Heart right ventricle (tissue), 16 donors: ENCODE data around the gene TGFBR3L. TPM values are rescaled to one million over a fixed set of nuclear protein-coding genes. Genes with fewer than 3 reads are reported as not detected.
"Not testable (repeated sequence)": the region's sequence is repeated elsewhere in the genome, so short reads cannot be mapped to it uniquely, and the experiment has no call there.

Experiments
- ATAC-seq, 8 donors: fragments of 200-7000 bp; cut with Tn5 transposase; one replicate each; pipeline ENCODE4 v1.9.1; 2020; ENCODE audit warnings: mild to moderate bottlenecking in 8 of 8, moderate library complexity in 8 of 8, moderate number of reproducible peaks in 1 of 8
- DNase-seq, 2 donors: peaks; one replicate each; pipeline ENCODE4 v3.0.0-alpha.2; 2020
- H3K27ac ChIP-seq, 10 donors: fragments of 200-600 bp; sonication (generic) in 2 of 10; one replicate each; pipeline versions ENCODE4 v1.5.0 to v1.8.0; 2020 to 2022; ENCODE audit warnings: mild to moderate bottlenecking in 3 of 10
- H3K27me3 ChIP-seq, 7 donors: fragments of 200-600 bp; one replicate each; pipeline ENCODE4 v1.8.0; 2021 to 2022; ENCODE audit warnings: mild to moderate bottlenecking in 2 of 7
- H3K36me3 ChIP-seq, 9 donors: fragments of 200-600 bp; sonication (generic) in 1 of 9; one replicate each; pipeline versions ENCODE4 v1.5.0 to v1.8.0; 2020 to 2022; ENCODE audit warnings: mild to moderate bottlenecking in 2 of 9
- H3K4me1 ChIP-seq, 9 donors: fragments of 200-600 bp; sonication (generic) in 1 of 9; one replicate each; pipeline versions ENCODE4 v1.5.0 to v1.8.0; 2020 to 2022; ENCODE audit warnings: mild to moderate bottlenecking in 4 of 9
- H3K4me3 ChIP-seq, 10 donors: fragments of 200-600 bp; sonication (generic) in 2 of 10; one replicate each; pipeline versions ENCODE4 v1.5.0 to v1.8.0; 2020 to 2022; ENCODE audit warnings: mild to moderate bottlenecking in 7 of 10, moderate library complexity in 2 of 10
- H3K9me3 ChIP-seq, 11 donors: fragments of 200-600 bp in 10 of 11; sonication (generic) in 2 of 11; one replicate each; pipeline versions ENCODE4 v1.5.0 to v1.8.0; 2013 to 2022; ENCODE audit warnings: mild to moderate bottlenecking in 2 of 11, control low read depth in 1 of 11, moderate library complexity in 1 of 11
- WGBS, 2 donors: extraction: QIAGEN DNeasy Blood & Tissue Kit; methylation state at CpG; one replicate each; pipeline ENCODE4 v1.1.7; 2013; ENCODE audit warnings: inconsistent platforms in 1 of 2; 5-methylcytosine and 5-hydroxymethylcytosine counted together
- intact Hi-C, 10 donors: fragments of 100-400 bp; cut with DNase I; formaldehyde crosslinking; loops; one replicate each; pipeline versions ENCODE4 v1.11.1 to v1.14.2; 2022
- polyA plus RNA-seq, 2 donors: library from polyadenylated mRNA; stranded (reverse); fragments of 200-250 nt; gene quantifications; one replicate each; pipeline ENCODE4 v1.2.3, GENCODE V29; 2013
- total RNA-seq, 10 donors: library from RNA; stranded (reverse); fragmentation: NEBNext Ultra II Directional in 3 of 10; extraction: Animal tissue kit (Norgen Biotek cat#: 25700) in 3 of 10; gene quantifications; one replicate each; pipeline versions ENCODE4 v1.2.1 to v1.2.4, GENCODE V29; 2021 to 2023
- TF ChIP-seq, protein P1 (sequence below), 9 donors: fragments of 200-600 bp; sonication (generic) in 2 of 9; IDR thresholded peaks; one replicate each; pipeline versions ENCODE4 v1.5.0 to v1.8.0; 2021 to 2022; ENCODE audit warnings: antibody characterized with exemption in 9 of 9, mild to moderate bottlenecking in 5 of 9, moderate library complexity in 1 of 9
- donor health status: Arrhythmogenic right ventricular cardiomyopathy.
- donor health status: ischemic (EF 13 %, LVEDD 7.1; RV severe dilation, severe dysfunction).
- donor health status: healthy with polysubstance abuse.
- donor health status: DM: no; HTN: yes; CAD: no.
- donor health status: DM: no; HTN: no; CAD: no.
- donor health status: ischemic (EF 25% LVEDD 6.9; RV normal size, moderate dysfunction).
- donor health status: ischemic (EF 25% LVEDD 5.7; RV mildly dilated, moderate dysfunction).
- donor health status: healthy.
- donor health status: DM: yes; HTN: yes; CAD: no.
- donor health status: Ischemic cardiomyopathy.
- donor health status: ischemic (EF 35%, LVEDD 5.7; RV mildly dilated, moderate dysfunction).
- donor health status: nonischemic (EF 11% LVEDD 7.7; RV severe dilation, severe dysfunction).
- donor health status: DM: yes; HTN: yes; CAD: no.
- donor health status: PGD.
- donor health status: ischemic (EF 29% LVEDD 5.4; RV normal size, mild dysfunction).
- donor health status: nonischemic (EF 23%, LVEDD 6.1; RV moderate dilation, normal function).

TGFBR3L gene
- total and polyA plus RNA-seq, 12 donors: 1.1 to 11.6 (median 4.1) TPM

DNA sequence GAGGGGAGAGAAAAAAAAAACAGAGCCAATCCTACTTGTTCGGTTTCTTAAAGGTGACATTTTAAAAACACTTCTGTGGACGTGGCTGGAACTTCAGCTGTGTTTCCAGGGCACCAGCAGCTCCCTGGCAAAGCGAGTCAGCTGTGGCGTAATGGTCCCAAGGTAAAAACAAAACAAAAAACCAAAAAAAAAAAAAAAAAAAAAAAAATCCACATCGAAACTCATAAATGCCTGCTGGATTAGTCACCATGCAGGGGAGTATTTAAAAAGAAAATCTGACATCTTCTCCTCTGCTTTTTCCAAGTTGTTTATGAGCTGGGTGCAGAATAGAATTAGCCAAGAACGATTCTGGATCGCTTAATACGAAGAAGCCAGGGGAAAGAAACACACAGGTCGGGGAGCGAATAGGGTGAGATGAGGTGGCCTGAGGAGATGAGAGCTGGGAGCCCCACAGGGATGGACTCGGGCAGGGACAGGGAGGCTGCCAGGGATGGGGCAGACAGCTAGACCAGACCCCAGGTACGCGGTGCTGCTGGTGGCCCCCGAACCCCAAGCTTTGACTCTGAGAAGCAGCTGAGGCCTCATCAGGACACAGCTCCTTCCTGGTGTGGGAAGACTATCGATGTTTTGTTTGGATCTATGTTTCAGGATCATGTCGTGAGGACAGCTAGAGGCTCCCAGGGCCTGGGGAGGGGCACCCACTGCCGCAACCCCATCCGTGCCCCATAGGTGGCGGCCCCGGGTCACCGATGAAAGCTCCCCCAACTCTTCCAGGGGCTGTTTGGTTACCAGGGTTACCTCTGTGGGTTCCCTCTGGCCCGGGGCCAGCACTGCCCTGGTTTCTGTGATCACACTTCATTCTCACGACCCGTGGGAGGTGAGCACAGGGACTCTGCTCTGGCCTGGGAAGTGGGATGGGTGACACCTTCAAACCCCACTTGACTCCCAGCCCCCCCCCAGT, 14.4 kb downstream of the TGFBR3L start:
- H3K27me3 ChIP-seq: peaks cover 0 to 8% (median 0%) of the 10 kb centered on the region in 7 donors
- no peak for DNase-seq
- ATAC-seq: peak in 1 of 8 donors; percentile 8
- intact Hi-C loops: loop anchor here in 4 of 10 donors (5.0 to 10.0 kb wide), 2 partner anchors 74 to 77 kb away; no protein-coding TSS in a partner anchor
- H3K9me3 ChIP-seq: no peaks in the 10 kb centered on the region
- peaks cover 9 to 50% (median 32%) of the 10 kb centered on the region in 9 donors for H3K4me1 ChIP-seq
- 61% methylated on average over 23 to 24 of the region's 24 CpGs for WGBS, 2 donors
- peak overlapping the region in 9 of 10 donors; percentile 29 to 69 (median 56) for H3K27ac ChIP-seq
- no peak overlapping the region for H3K4me3 ChIP-seq
- TF ChIP-seq, protein P1, sequence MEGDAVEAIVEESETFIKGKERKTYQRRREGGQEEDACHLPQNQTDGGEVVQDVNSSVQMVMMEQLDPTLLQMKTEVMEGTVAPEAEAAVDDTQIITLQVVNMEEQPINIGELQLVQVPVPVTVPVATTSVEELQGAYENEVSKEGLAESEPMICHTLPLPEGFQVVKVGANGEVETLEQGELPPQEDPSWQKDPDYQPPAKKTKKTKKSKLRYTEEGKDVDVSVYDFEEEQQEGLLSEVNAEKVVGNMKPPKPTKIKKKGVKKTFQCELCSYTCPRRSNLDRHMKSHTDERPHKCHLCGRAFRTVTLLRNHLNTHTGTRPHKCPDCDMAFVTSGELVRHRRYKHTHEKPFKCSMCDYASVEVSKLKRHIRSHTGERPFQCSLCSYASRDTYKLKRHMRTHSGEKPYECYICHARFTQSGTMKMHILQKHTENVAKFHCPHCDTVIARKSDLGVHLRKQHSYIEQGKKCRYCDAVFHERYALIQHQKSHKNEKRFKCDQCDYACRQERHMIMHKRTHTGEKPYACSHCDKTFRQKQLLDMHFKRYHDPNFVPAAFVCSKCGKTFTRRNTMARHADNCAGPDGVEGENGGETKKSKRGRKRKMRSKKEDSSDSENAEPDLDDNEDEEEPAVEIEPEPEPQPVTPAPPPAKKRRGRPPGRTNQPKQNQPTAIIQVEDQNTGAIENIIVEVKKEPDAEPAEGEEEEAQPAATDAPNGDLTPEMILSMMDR (IDR thresholded peaks at IDR 0.05): peak in 6 of 9 donors; percentile 4 to 39 (median 24)
- H3K36me3 ChIP-seq: peaks cover 17 to 48% (median 39%) of the 10 kb centered on the region in 9 donors

DNA sequence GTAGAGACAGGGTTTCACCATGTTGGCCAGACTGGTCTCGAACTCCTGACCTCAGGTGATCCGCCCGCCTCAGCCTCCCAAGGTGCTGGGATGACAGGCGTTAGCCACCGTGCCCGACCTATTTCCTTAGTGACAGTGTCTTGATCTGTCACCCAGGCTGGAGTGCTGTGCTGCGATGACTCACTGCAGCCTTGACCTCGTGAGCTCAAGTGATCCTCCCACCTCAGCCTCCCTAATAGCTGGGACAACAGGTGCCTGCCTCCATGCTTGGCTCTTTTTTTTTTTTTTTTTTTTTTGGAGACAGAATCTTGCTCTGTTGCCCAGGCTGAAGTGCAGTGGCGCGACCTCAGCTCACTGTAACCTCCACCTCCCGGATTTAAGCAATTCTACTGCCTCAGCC, 15.4 kb downstream of the TGFBR3L start:
- H3K27ac ChIP-seq, intact Hi-C loops, H3K4me3 ChIP-seq, H3K9me3 ChIP-seq, ATAC-seq, DNase-seq, H3K27me3 ChIP-seq: not testable (repeated sequence)
- Histone ChIP-seq H3K36me3 (peaks cover 17 to 58% (median 47%) of the 10 kb centered on the region in 9 donors), H3K4me1 (peaks cover 9 to 42% (median 28%) of the 10 kb centered on the region in 9 donors)
- 92% methylated on average over 10 to 11 of the region's 11 CpGs for WGBS, 2 donors

DNA sequence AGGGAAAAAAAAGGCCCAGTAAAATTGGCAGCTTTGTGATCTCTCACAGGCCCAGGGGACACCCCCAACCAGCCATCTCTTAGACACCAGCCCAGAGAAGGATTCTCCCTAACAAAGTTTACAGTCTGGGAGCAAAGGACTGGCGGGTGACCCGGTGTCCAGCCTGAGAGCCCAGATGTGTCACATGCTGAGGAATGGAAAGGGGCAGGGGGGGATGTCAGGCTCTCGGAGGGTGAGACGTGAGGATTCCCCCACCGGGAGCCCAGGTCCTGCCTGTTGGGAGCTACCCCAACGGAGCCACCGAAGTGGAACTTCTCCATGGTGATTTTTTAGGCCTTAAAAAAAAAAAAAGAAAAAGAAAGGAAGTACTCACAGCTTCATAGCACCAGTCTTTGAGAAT, 16.1 kb downstream of the TGFBR3L start:
- Histone ChIP-seq H3K27ac (peak overlapping the region in 2 of 10 donors; percentile 35 to 50), H3K4me1 (peaks cover 9 to 38% (median 28%) of the 10 kb centered on the region in 9 donors), H3K36me3 (peaks cover 17 to 66% (median 53%) of the 10 kb centered on the region in 9 donors), H3K4me3 (no peak overlapping the region), H3K9me3 (no peaks in the 10 kb centered on the region), H3K27me3 (no peaks in the 10 kb centered on the region)
- ATAC-seq: no peak
- intact Hi-C loops: no loop called here
- WGBS, 2 donors: 77 to 81% methylated on average over 7 of the region's 7 CpGs
- TF ChIP-seq, protein P1 (IDR thresholded peaks at IDR 0.05): no peak
- no peak for DNase-seq

DNA sequence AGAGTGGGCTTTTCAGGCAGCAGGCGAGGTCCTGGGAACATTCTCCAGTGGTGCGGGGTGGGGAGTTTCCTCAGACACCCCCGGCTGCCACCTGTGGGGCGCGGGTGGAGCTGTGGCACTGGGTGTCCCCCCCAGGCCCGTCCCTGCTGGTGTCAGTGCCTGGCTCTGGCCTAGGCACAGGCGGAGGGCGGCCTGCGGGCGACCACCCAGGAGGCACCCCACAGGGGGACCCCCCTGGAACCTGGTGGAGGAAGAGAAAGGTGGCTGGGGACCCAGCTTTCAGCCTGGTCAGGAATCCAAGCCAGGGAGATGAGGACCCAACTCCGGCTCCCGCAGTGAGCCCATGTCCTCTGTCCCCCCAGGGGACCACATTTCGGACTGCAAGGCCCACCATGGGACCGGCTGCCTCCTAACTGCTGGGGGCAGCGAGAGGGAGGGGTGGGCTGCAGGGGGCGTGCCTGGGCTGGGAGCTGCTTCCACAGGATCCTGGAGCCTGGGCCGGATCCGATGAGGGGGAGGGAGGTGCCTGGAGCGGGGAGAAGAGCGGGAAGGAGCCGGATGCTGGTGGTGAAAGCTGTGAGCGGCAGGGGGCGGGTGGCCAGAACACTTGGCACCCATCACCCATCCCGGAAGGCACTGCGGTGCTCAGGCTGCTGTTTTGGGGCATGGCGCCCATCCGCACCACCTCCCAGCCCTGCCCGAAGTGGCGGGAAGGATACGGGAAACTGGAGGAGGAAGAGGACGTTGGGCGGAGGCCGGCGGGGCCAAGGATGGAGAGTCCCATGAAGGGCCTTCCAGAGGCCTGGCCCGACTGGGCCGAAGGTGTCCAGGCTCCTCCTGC, 16.8 kb downstream of the TGFBR3L start:
- Histone ChIP-seq H3K27ac (peak overlapping the region in 3 of 10 donors; percentile 10 to 50 (median 35)), H3K9me3 (no peaks in the 10 kb centered on the region), H3K4me3 (no peak overlapping the region), H3K27me3 (no peaks in the 10 kb centered on the region), H3K36me3 (peaks cover 17 to 72% (median 60%) of the 10 kb centered on the region in 9 donors), H3K4me1 (peaks cover 6 to 35% (median 24%) of the 10 kb centered on the region in 9 donors)
- intact Hi-C loops: no loop called here
- WGBS, 2 donors: 86 to 87% methylated on average over 36 of the region's 36 CpGs
- DNase-seq (no peak), ATAC-seq (no peak)
- TF ChIP-seq, protein P1 (IDR thresholded peaks at IDR 0.05): no peak
